ENCODE measurements around the gene PPP2R2B.

GRCh38 chr5:146796144-146796543, 82.4 kb downstream of the PPP2R2B start:
- TF ChIP-seq CTCF (IDR thresholded peaks at IDR 0.05) (no peak), POLR2A (IDR thresholded peaks at IDR 0.05) (no peak)

Measured in esophagus squamous epithelium (tissue), 4 donors.